Measurements from ENCODE around the gene KIF18B.

The KIF18B gene

DNA sequence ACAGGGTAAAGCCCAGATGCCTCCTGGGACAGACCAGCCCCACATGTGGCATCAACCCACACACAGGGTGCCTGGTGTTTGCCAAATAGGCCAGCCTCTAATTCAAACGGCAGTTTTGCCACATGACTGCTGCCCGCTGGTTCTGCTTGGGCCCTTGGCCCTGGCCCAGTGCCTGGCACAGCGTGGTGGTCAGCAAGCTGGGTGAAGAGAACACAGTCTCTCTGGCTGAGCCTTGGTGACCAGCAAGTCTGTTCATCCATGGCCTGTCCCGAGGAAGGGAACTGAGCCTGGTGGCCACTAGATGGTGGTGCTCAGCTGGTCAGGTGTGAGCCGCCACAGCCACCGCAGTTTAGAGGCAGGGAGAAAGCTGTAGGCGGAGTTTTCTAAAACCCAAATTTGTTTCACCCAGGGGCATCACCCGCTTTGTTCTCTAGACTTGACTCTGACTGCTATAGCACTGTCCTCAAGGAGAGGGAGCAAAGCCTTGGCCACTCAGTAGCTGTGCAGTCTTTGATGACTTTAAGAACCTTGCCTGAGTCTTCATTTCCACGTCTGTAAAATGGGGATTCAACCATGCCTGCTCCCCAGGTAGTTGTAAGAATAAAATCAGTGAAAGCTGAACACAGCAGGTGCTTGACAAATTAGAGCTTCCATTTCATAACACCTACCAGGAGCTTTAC, 27.5 kb downstream of the KIF18B start:
- peak; percentile 18 to 30 for DNase-seq (ENCODE audit: low read depth in 1 of 2, low spot score in 1 of 2)

DNA sequence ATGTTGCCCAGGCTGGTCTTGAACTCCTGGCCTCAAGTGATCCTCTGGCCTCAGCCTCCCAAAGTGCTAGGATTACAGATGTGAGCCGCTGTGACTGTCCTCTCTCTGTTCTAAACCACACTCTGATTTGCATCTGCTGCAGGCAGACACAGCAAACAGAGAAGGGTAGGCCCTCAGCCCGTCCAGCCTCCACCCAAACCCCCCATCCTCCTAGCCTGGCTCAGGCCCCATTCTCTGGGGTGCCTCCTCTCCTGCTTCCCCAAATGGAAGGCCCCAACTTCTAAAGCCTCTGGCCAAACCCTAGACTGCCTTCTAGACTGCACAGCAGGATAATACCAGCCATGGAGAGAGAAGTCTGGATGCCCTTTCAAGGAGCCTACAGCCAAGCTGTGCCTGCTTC, 28.2 kb downstream of the KIF18B start:
- no peak for DNase-seq (ENCODE audit: low read depth in 1 of 2, low spot score in 1 of 2)

DNA sequence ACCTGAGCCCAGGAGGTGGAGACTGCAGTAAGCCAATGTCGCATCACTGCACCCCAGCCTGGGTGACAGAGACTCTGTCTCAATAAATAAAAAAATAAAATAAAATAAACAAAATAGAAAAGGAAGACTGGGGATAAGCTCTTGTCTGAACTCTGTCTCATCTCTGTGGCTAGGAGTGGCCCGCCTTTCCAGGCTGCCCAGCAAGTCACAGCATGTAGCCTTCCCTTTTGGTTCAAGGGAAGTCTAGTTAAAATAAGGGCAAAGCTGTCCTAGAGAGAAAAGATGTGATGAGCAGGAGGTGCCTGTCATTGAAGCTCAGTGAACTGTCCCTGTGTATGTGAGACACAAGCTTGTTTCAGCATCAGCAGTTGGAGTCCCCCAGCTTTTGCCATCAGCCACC, 29.6 kb downstream of the KIF18B start:
- DNase-seq (ENCODE audit: low read depth in 1 of 2, low spot score in 1 of 2): no peak

DNA sequence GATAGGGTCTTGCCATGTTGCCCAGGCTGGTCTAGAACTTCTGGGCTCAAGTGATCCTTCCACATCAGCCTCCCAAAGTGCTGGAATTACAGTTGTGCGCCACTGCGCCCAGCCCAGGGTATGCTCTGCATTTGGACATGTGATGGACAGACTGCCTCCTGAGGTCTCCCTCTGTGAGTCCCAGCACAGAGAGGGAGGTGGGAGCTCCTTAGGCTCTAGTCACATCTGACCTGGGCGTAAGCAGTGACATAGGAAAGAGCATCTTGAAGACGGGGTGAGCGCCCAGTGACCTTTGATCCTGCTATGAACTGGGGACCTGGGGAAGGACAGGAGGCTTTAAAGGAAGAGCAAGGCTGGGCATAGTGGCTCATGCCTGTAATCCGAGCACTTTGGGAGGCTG, 30.1 kb downstream of the KIF18B start:
- no peak for DNase-seq (ENCODE audit: low read depth in 1 of 2, low spot score in 1 of 2)

DNA sequence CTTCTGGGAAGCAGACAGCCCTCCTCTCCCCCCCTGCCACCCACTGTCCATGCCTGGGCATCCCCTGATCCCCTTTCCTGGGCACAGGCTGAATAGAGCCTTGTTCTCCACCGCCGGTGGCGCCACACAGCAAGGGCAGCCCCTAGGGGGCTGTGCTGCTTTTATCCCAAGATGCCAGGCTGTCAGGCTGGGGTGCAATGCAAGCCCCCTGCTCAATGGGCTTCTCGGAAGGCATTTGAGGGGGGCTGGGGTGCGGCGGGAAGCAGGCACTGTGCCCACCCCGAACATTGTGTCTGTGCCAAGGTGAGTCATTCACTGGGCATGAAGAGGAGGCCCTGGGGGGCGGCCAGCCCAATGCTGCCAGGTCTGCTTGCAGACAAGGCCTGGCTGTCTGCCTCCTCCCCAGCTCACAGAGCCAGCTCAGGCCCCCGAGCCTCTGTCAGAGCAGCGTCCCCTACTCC, 30.8 kb downstream of the KIF18B start:
- no peak for DNase-seq (ENCODE audit: low read depth in 1 of 2, low spot score in 1 of 2)

DNA sequence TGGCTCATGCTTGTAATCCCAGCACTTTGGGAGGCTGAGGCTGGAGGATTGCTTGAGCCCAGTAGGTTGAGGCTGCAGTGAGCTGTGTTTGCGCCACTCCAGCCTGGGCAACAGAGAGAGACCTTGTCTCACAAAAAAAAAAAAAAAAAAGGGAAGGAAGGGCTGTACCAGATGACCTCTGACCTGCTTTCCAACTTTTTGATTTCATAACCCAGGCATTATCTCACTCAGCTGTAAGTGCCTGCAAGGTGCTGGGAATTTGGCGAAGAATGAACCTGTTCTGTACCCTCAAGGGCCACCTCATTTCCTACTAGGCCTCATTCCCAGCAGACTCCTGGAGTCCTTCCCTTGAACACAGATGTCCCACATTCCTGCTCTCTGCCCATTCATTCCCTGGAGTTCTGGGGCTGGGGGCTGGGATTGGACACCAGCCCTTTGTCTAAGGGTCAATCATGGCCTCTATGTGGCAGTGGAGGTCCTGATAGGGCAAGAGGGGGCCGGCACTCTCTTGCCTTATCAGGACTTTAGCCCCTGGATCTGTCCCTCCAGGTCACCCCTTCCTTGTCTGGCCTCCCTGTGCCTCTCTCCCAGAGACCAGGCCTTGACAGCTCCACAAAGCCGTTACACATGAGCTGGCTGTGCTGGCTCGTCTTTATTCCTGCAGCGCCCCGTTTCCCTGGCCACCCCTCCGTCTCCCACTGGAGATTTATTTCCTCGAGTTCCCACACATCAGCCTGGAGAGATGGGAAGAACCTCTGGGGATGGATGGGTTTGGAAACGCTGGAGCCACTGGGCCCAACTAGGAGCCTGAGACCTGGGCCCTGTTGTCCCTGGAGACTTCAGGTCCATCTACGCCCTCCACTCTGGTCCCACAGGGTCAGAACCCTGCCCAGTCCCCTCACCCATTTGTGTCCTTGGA, 31.5 kb downstream of the KIF18B start:
- no peak for DNase-seq (ENCODE audit: low read depth in 1 of 2, low spot score in 1 of 2)

DNA sequence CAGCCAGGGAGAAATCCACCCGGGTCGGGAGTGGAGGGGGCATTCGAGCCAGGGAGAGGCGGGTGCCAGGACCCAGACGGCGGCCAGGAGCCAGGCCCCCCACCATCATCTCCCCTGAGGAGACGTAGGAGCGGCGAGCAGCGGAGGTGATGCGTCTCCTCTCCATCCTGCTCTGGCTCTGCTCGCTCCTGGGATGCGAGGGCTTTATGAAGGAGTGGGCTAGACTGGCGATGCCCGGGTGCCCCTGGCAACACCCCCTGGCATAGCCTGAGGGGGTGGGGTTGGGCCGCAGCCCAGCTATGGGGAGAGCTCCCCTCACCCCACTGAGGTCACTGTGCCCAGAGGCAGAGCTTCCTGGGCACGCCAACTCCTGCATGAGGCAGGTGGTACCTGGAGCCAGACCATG, 32.2 kb downstream of the KIF18B start, which contains the start of gene GFAP:
TSS of gene GFAP (minus strand) at position 180 of the 406 bp plus-strand sequence. CDS start at position 166, 14 bp downstream.
- no peak for DNase-seq (ENCODE audit: low read depth in 1 of 2, low spot score in 1 of 2)

DNA sequence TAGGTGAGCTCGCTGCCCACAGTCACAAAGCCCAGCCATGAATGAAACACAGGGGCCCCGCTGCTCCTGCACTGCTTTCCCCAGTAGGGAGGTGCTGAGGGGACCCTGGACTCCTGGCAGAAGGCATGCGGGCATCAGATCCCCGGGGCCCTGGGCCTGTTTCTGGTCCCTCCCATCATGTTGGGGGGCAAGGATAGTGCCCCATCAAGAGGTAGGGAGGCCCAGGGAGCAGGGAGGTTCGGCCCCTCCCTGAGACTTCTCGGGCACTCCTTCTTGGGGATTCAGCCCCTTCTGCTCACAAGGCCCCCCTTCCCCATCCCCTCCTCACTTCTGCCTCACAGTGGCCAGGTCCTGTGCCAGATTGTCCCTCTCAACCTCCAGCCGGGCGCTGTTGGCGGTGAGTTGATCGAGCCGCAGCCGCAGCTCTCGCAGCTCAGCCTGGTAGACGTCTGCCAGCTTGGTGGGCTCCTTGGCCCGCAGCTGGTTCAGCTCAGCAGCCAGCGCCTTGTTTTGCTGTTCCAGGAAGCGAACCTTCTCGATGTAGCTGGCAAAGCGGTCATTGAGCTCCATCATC, 32.8 kb downstream of the KIF18B start:
- no peak for DNase-seq (ENCODE audit: low read depth in 1 of 2, low spot score in 1 of 2)

DNA sequence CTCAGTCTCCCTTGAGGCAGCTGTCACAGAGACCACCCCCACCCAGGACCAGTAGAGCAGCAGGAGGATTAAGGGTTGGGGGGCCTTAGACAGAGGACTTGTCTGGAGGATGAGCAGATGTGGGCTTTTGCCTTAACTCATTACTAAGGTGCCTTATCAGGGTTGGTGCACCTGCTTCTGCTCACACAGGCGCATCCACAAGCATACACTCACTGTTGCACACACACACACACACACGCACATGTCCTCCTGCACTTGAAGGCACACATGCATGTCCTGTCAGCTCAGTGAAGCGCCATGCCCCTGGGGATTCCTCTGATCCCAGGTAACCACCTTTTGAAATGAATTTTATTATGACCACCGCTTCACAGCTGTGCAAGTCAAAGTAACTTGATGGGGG, 33.4 kb downstream of the KIF18B start:
- DNase-seq (ENCODE audit: low read depth in 1 of 2, low spot score in 1 of 2): no peak

DNA sequence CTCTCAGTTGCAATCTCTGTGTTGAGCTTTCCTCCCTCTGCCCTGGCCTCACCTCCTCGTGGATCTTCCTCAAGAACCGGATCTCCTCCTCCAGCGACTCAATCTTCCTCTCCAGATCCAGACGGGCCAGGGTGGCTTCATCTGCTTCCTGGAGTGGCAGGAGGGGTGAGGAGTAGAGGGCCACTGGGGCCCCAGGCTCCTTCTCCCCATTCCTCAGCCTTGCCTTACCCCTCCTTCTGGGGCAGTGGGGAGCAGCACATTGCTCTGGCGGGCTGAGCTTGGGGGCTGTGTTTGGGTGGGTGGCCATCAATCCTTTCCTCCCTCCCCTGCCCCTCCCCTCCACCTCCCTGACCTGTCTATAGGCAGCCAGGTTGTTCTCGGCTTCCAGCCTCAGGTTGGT, 33.9 kb downstream of the KIF18B start:
- DNase-seq (ENCODE audit: low read depth in 1 of 2, low spot score in 1 of 2): no peak

DNA sequence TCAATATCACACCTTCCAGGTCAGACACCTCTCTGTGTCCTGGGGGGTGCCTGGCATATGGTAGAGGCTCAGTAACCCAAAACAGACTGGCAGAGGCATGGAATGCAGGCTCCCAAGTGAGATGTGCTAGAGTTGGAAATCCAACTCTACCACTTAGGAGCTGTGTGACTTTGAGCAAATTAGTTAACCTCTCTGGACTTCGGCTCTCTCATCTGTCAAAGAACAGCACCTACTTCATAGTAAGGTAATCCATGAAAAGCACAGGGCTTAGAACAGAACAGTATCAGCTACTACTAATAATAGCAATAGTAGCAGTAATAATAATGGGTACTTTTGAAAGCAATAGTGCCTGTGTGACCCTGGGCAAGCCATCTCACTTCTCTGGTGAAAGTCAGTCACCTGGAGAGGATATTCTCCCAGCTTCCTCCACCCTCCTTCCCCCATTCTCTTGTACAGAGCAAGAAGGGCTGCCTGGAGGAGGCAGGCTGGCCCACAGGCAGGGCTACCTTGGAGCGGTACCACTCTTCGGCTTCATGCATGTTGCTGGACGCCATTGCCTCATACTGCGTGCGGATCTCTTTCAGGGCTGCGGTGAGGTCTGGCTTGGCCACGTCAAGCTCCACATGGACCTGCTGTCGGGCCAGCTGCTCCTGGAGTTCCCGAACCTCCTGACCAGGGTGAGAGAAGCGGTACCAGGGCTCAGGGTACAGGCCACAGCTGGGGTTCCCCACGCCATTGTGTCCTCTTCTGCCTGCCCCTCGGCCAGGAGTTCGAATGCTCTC, 34.6 kb downstream of the KIF18B start:
- no peak for DNase-seq (ENCODE audit: low read depth in 1 of 2, low spot score in 1 of 2)

DNA sequence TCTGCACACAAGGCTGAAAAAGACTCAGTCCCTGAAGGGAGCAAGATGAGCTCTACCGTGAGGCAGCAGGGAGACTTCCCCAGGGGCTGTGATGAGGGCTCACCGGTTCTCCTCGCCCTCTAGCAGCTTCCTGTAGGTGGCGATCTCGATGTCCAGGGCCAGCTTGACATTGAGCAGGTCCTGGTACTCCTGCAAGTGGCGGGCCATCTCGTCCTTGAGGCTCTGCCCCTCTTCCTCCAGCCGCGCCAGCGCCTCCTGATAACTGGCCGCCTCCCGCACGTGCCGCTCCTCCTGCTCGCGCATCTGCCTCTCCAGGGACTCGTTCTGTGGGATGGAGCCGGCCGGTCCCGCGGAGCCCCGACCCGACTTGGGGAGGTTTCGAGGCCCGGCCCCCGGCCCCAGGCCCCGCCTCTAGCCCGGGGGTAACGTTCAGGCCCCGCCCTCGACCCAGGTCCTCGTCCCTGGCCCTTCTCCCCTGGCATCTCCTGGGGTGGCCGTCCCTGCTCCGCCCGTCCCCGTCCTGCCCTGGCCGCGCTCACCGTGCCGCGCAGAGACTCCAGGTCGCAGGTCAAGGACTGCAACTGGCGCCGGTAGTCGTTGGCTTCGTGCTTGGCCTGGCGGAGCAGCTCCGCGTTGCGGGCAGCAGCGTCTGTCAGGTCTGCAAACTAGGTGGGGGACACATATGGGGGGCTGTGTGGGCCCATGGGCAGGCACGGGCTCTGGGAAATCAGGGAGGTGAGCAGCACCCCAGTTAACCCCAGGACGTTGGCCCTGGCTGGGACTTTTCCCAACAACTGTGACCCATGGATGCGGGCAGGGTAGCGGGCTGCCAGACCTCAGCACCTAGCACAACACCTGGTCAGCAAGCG, 36.2 kb downstream of the KIF18B start:
- DNase-seq (ENCODE audit: low read depth in 1 of 2, low spot score in 1 of 2): peak; percentile 11 to 40

DNA sequence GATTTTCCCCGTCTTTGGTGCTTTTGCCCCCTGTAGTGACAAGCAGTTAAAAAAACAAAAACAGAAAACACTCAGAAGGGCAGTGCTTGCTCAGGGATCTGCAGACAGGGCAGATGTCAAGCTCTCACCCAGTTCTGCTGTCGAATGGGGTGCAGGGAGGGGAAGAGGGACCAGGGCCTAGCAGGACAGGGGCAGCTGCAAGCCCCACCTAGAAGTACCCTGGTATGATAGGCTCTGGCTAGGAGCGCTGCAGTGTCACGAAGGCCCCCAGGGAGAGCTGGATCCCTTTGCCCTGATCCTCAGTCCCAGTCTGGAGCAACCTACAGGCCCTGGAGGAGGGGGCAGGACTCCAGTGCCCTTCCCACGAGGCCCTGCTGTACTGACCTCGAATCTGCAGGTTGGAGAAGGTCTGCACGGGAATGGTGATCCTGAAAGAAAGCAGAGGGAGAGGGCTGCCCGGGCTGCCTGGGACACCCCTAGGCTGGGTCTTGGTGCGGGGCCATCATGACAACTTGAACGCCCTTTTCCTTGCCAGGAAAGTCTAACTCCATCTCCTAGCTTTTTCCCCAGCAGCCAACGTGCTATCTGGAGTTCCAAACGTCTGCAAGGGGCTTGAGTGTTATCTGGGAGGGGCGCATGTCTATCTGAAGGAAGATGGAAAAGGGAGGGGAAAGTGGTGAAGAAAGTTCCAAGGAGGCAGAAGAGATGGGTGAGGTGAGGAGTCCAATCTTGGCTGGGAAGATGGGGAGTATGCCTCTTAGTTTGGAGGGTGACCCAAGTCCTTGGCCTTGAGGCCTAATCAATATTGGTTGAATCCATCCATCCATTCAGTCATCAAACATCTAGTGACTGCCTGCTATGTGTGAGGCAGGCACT, 37.1 kb downstream of the KIF18B start:
- no peak for DNase-seq (ENCODE audit: low read depth in 1 of 2, low spot score in 1 of 2)

DNA sequence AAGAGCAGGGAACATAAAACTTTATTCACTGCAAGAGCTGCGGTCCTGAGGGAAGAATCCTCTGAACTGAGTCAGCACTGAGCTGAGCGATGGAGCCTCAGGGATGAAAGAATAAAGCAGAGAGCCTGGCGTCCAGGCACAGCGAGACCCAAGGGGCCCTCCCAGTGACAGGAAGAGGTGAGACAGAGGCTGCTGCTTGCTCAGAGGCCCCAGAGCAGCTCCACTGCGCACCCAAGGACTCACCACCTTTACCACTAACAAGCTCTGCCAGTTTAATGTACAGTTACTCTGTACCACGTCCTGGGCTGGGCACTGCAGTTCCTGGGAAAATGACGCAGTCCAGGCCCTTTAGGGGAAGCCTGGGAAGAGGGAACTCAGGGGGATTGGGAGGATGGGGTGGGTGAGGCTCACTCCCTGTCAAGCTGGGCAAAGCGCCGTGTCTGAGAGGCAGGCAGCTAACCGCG, 37.9 kb downstream of the KIF18B start:
- DNase-seq (ENCODE audit: low read depth in 1 of 2, low spot score in 1 of 2): no peak

DNA sequence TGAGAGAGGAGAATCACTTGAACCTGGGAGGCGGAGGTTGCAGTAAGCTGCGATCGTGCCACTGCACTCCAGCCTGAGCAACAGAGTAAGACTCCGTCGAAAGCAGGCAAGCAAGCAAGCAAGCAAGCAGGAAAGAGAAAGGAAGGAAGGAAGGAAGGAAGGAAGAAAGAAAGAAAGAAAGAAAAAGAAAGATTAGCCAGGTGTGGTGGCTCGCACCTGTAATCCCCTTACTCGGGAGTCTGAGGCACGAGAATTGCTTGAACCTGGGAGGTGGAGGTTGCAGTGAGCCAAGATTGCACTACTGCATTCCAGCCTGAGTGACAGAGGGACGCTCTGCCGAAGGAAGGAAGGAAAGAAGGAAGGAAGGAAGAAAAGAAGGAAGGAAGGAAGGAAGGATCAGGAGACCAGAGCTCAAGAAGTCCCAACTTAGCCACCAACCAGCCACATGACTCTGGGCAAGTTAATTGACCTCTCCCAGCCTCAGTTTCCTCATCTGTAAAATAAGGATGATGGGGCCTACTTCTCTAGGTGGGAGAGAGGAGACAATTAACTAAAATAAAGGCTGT, 38.7 kb downstream of the KIF18B start:
- no peak for DNase-seq (ENCODE audit: low read depth in 1 of 2, low spot score in 1 of 2)

DNA sequence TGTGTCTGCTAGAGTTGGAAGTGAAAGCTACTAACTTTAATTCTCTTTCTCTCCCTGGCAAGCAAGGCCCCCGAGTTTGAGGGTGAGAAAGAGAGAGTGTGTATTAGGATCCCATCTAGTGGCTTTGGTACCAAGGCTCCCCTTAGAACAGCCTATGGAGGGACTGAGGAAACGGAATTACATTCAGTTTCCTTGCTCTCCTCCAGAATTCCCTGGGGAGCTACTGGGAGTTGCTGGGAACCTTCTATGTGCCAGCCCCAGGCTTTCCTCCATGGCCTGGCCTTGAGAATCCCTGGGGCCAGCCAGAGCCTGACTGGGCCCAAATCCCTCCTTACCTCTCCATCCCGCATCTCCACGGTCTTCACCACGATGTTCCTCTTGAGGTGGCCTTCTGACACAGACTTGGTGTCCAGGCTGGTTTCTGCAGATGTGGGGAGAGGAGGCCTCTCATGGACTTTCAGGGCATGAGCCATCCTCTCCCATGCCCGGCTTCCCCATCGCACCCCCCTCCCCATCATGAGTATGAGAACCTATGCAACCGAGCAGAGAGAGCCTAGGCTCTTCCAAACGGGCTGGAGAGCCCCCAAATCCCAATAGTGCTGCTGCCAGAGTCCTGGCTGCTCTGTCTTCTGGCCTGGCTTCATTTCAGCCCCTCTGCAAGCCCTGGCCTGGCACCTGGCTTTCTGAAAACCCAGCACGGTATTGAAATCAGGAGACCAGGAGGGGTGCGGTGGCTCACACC, 39.7 kb downstream of the KIF18B start:
- DNase-seq (ENCODE audit: low read depth in 1 of 2, low spot score in 1 of 2): no peak

DNA sequence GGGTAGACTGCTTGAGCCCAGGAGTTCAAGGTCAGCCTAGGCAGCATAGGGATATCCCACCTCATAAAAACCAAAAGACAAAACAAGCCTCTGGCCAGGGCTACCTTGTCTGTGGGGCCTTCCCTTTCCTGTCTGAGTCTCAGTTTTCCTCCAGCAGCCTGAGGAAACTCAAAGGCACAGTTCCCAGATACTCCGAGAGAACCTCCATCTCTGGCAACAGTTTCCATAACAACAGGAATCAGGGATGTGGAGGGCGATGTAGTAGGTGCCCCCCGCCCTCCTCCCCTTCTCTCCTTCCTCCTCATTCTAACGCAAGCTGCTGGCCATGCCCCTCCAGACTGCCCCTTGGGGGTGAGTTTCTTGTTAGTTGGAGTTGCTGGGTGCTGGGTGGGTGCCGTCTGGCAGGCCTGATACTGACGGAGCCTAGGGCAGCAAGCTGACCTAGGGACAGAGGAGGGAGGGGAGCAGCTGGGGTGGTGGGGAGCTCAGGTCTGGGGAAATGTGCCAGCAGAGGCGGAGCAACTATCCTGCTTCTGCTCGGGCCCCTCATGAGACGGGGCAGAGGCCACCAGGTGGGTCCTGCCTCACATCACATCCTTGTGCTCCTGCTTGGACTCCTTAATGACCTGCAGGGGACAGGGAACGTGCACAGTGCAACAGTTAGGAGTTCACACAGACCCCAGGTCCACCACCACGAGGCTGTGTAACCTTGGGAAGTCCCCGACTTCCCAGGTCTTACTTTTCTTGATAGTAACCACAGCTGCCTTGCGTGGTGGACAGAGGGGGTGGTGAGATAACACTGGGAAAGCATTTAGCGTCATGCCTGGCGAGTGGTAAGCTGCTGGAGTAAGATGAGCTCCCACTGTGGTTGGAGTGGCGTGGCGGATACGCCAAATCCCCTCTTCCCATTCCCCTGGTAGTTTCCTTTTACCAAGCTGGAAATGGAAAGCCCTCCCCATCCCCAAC, 40.5 kb downstream of the KIF18B start:
- no peak for DNase-seq (ENCODE audit: low read depth in 1 of 2, low spot score in 1 of 2)
